Adipocyte (in vitro differentiated cells): ENCODE measurements around the gene SH3RF1.

ENCODE experiments used
- DNase-seq: peaks from one replicate; pipeline ENCODE4 v3.0.0-alpha.2; 2015; ENCODE audit warnings: low read depth
- H3K27me3 ChIP-seq: replicated peaks from 2 replicates; pipeline ENCODE4 v1.7.0; 2013; ENCODE audit warnings: mild to moderate bottlenecking, low read length, moderate library complexity; ENCODE audit not compliant: control insufficient read depth, insufficient read depth
- H3K36me3 ChIP-seq: 2 replicates; pipeline ENCODE4 v1.7.0; 2013; ENCODE audit warnings: low read length, mild to moderate bottlenecking, moderate library complexity; ENCODE audit not compliant: control insufficient read depth, insufficient read depth, severe bottlenecking
- H3K4me1 ChIP-seq: 2 replicates; pipeline ENCODE4 v1.7.0; 2013; ENCODE audit warnings: mild to moderate bottlenecking, low read length, moderate library complexity; ENCODE audit not compliant: control insufficient read depth, insufficient read depth
- H3K4me3 ChIP-seq: 2 replicates; pipeline ENCODE4 v1.7.0; 2013; ENCODE audit warnings: mild to moderate bottlenecking, low read length, moderate library complexity
- H3K9ac ChIP-seq: 2 replicates; pipeline ENCODE4 v1.7.0; 2013; ENCODE audit warnings: mild to moderate bottlenecking, low read length, moderate library complexity
- H3K9me3 ChIP-seq: 2 replicates; pipeline ENCODE4 v1.7.0; 2013; ENCODE audit warnings: mild to moderate bottlenecking, low read length, moderate library complexity; ENCODE audit not compliant: control insufficient read depth

The SH3RF1 gene

GRCh38 chr4:169220854-169221411, 49.8 kb downstream of the SH3RF1 start:
- no peaks in the 10 kb centered on the region for H3K9me3 ChIP-seq
- no peak overlapping the region for H3K9ac ChIP-seq
- no peak for DNase-seq

GRCh38 chr4:169220447-169220846, 50.3 kb downstream of the SH3RF1 start:
- Histone ChIP-seq H3K27me3 (no peaks in the 10 kb centered on the region), H3K4me3 (no peak overlapping the region), H3K9ac (no peak overlapping the region), H3K9me3 (no peaks in the 10 kb centered on the region), H3K4me1 (peaks cover 37% of the 10 kb centered on the region), H3K36me3 (no peaks in the 10 kb centered on the region)
- DNase-seq = no peak

More at GRCh38 chr4:169220854-169221411, 49.8 kb downstream of the SH3RF1 start:
- no peaks in the 10 kb centered on the region for H3K36me3 ChIP-seq
- H3K4me3 ChIP-seq = no peak overlapping the region
- no peaks in the 10 kb centered on the region for H3K27me3 ChIP-seq
- H3K4me1 ChIP-seq = peaks cover 42% of the 10 kb centered on the region

GRCh38 chr4:169219440-169219839, 51.3 kb downstream of the SH3RF1 start:
- no peak for DNase-seq
- Histone ChIP-seq H3K4me1 (peaks cover 27% of the 10 kb centered on the region), H3K4me3 (no peak overlapping the region), H3K9ac (no peak overlapping the region), H3K9me3 (no peaks in the 10 kb centered on the region), H3K36me3 (no peaks in the 10 kb centered on the region), H3K27me3 (no peaks in the 10 kb centered on the region)

GRCh38 chr4:169215656-169216055, 55.1 kb downstream of the SH3RF1 start:
- Histone ChIP-seq H3K36me3 (peaks cover 12% of the 10 kb centered on the region), H3K4me3 (no peak overlapping the region), H3K27me3 (no peaks in the 10 kb centered on the region)

GRCh38 chr4:169212981-169213380, 57.8 kb downstream of the SH3RF1 start:
- Histone ChIP-seq H3K9me3 (peaks cover 4% of the 10 kb centered on the region), H3K9ac (no peak overlapping the region)

More at GRCh38 chr4:169215656-169216055, 55.1 kb downstream of the SH3RF1 start:
- H3K9ac ChIP-seq = no peak overlapping the region
- peaks cover 4% of the 10 kb centered on the region for H3K9me3 ChIP-seq
- peaks cover 26% of the 10 kb centered on the region for H3K4me1 ChIP-seq
- DNase-seq = no peak

GRCh38 chr4:169210504-169211118, 60.1 kb downstream of the SH3RF1 start:
- peaks cover 4% of the 10 kb centered on the region for H3K9me3 ChIP-seq
- H3K4me1 ChIP-seq = peaks cover 30% of the 10 kb centered on the region
- no peak for DNase-seq
- no peaks in the 10 kb centered on the region for H3K27me3 ChIP-seq
- no peak overlapping the region for H3K9ac ChIP-seq
- H3K4me3 ChIP-seq = no peak overlapping the region
- H3K36me3 ChIP-seq = peaks cover 12% of the 10 kb centered on the region

More at GRCh38 chr4:169212981-169213380, 57.8 kb downstream of the SH3RF1 start:
- H3K36me3 ChIP-seq = peaks cover 12% of the 10 kb centered on the region
- DNase-seq = no peak
- peaks cover 20% of the 10 kb centered on the region for H3K4me1 ChIP-seq
- peak overlapping the region; percentile 20 for H3K4me3 ChIP-seq
- no peaks in the 10 kb centered on the region for H3K27me3 ChIP-seq

- H3K36me3 ChIP-seq = peaks cover 12% of the 10 kb centered on the region
- H3K27me3 ChIP-seq = no peaks in the 10 kb centered on the region
- H3K4me1 ChIP-seq = peaks cover 42% of the 10 kb centered on the region
- no peak overlapping the region for H3K4me3 ChIP-seq
- H3K9me3 ChIP-seq = peaks cover 4% of the 10 kb centered on the region
- no peak overlapping the region for H3K9ac ChIP-seq
- no peak for DNase-seq
These were observed 61.3 kb downstream of the SH3RF1 start for GRCh38 chr4:169209388-169209883.

- no peak for DNase-seq
- H3K9me3 ChIP-seq = peaks cover under 1% of the 10 kb centered on the region
- H3K27me3 ChIP-seq = no peaks in the 10 kb centered on the region
- peaks cover 5% of the 10 kb centered on the region for H3K36me3 ChIP-seq
- peaks cover 51% of the 10 kb centered on the region for H3K4me1 ChIP-seq
- no peak overlapping the region for H3K9ac ChIP-seq
- no peak overlapping the region for H3K4me3 ChIP-seq
These were observed 62.2 kb downstream of the SH3RF1 start for GRCh38 chr4:169208516-169208915.

GRCh38 chr4:169208090-169208455, 62.7 kb downstream of the SH3RF1 start:
- Histone ChIP-seq H3K27me3 (no peaks in the 10 kb centered on the region), H3K9me3 (no peaks in the 10 kb centered on the region), H3K4me1 (peaks cover 50% of the 10 kb centered on the region), H3K4me3 (no peak overlapping the region), H3K36me3 (peaks cover under 1% of the 10 kb centered on the region), H3K9ac (no peak overlapping the region)
- DNase-seq = no peak

GRCh38 chr4:169207436-169208089, 63.2 kb downstream of the SH3RF1 start:
- Histone ChIP-seq H3K9me3 (no peaks in the 10 kb centered on the region), H3K9ac (no peak overlapping the region), H3K36me3 (no peaks in the 10 kb centered on the region), H3K27me3 (no peaks in the 10 kb centered on the region), H3K4me1 (peaks cover 49% of the 10 kb centered on the region), H3K4me3 (no peak overlapping the region)
- DNase-seq = peak; percentile 39

- H3K9me3 ChIP-seq = no peaks in the 10 kb centered on the region
- peaks cover 64% of the 10 kb centered on the region for H3K4me1 ChIP-seq
- H3K27me3 ChIP-seq = no peaks in the 10 kb centered on the region
- no peak for DNase-seq
- H3K36me3 ChIP-seq = no peaks in the 10 kb centered on the region
- H3K9ac ChIP-seq = no peak overlapping the region
- H3K4me3 ChIP-seq = no peak overlapping the region
These were observed 65.0 kb downstream of the SH3RF1 start for GRCh38 chr4:169205744-169206080.
